GM12878 (cell line): ENCODE data around the gene SETD7. TPM values are rescaled to one million over a fixed set of nuclear protein-coding genes. Genes with fewer than 3 reads are reported as not detected.

Source experiments
- ATAC-seq: fragments of 200-7000 bp; cut with Tn5 transposase; 3 replicates; pipeline ENCODE4 v1.9.1; 2020; ENCODE audit warnings: mild to moderate bottlenecking, moderate library complexity
- BruUV-seq: library from RNA; stranded (reverse); fragments of 400-500 nt; replicated peaks from 2 replicates; lab custom pipeline; 2021; lab: Mats Ljungman, UMichigan
- CTCF ChIA-PET: fragments of 300-600 bp; sonication (Branson Sonifier 250); formaldehyde crosslinking; extraction: SDS; loops from one replicate; lab custom pipeline; 2021; ENCODE audit warnings: inconsistent platforms; lab: Yijun Ruan, JAX
- POLR2A ChIA-PET: fragments of 350-600 bp; formaldehyde crosslinking; extraction: SDS; loops from one replicate; lab custom pipeline; 2021; ENCODE audit warnings: inconsistent platforms; lab: Charles Lee
- RAD21 ChIA-PET: fragments of 300-600 bp; sonication (Branson Sonifier 250); formaldehyde crosslinking; loops from one replicate; lab custom pipeline; 2023; ENCODE audit warnings: antibody characterized with exemption; ENCODE audit not compliant: unreplicated experiment; lab: Charles Lee
- SMC1A ChIA-PET: fragments of 300-600 bp; sonication (Branson Sonifier 250); formaldehyde crosslinking; loops from one replicate; lab custom pipeline; 2023; ENCODE audit not compliant: unreplicated experiment, uncharacterized antibody; lab: Charles Lee
- DNase-seq: peaks from one replicate; pipeline ENCODE4 v3.0.0-alpha.2; 2011; ENCODE audit warnings: low read depth, low spot score
- FAIRE-seq: peaks from 3 replicates; lab custom pipeline; 2011; peaks lifted over from hg19 to GRCh38; lab: Jason Lieb, UNC
- H2AFZ ChIP-seq: 2 replicates; pipeline ENCODE4 v1.6.0; 2011; ENCODE audit warnings: low read depth, low read length, control low read depth; ENCODE audit not compliant: control insufficient read depth
- H3K27ac ChIP-seq: 2 replicates; pipeline ENCODE4 v1.5.1; 2011; ENCODE audit warnings: control low read depth; ENCODE audit not compliant: control insufficient read depth, insufficient read depth
- H3K27me3 ChIP-seq, 2 experiments: replicated peaks in 1 of 2; 2 replicates each; pipeline versions ENCODE4 v1.6.0 to v1.6.1; 2011; ENCODE audit warnings: low read length in 1 of 2; ENCODE audit not compliant: control insufficient read depth in 2 of 2, insufficient read depth in 2 of 2
- H3K36me3 ChIP-seq, 2 experiments: 2 replicates each; pipeline ENCODE4 v1.5.1; 2011; ENCODE audit warnings: low read length in 1 of 2; ENCODE audit not compliant: control insufficient read depth in 2 of 2, insufficient read depth in 2 of 2
- H3K4me1 ChIP-seq: 2 replicates; pipeline ENCODE4 v1.6.1; 2011; ENCODE audit warnings: mild to moderate bottlenecking, low read length, moderate library complexity, mixed read lengths; ENCODE audit not compliant: control insufficient read depth, insufficient read depth
- H3K4me2 ChIP-seq: 2 replicates; pipeline ENCODE4 v1.6.0; 2011; ENCODE audit warnings: control low read depth; ENCODE audit not compliant: control insufficient read depth, insufficient read depth
- H3K4me3 ChIP-seq: fragments of 200-600 bp; sonication (generic); 2 replicates; pipeline ENCODE4 v1.5.1; 2016
- H3K79me2 ChIP-seq: 2 replicates; pipeline ENCODE4 v1.6.0; 2011; ENCODE audit warnings: low read length; ENCODE audit not compliant: control insufficient read depth, insufficient read depth
- H3K9ac ChIP-seq: 2 replicates; pipeline ENCODE4 v1.8.0; 2011; ENCODE audit warnings: low read length, control low read depth, mixed read lengths; ENCODE audit not compliant: control insufficient read depth, insufficient read depth
- H3K9me3 ChIP-seq: replicated peaks from 3 replicates; pipeline ENCODE4 v1.5.1; 2011; ENCODE audit warnings: mild to moderate bottlenecking, low read length; ENCODE audit not compliant: control insufficient read depth, insufficient read depth
- H4K20me1 ChIP-seq: 2 replicates; pipeline ENCODE4 v1.6.0; 2011; ENCODE audit not compliant: control insufficient read depth, insufficient read depth
- FOXM1 ChIP-seq: IDR thresholded peaks from 2 replicates; pipeline ENCODE4 v1.6.1; 2012; ENCODE audit warnings: low read depth, mild to moderate bottlenecking, inconsistent platforms, low read length, moderate library complexity
- HDGF ChIP-seq: fragments of 450-650 bp; IDR thresholded peaks from 2 replicates; pipeline ENCODE4 v1.6.1; 2016; ENCODE audit warnings: antibody characterized with exemption
- IKZF1 ChIP-seq: fragments of 450-650 bp; conservative IDR thresholded peaks from 2 replicates; pipeline ENCODE4 v1.6.1; 2017; ENCODE audit warnings: antibody characterized with exemption, mild to moderate bottlenecking
- SPI1 ChIP-seq: IDR thresholded peaks from 2 replicates; pipeline ENCODE4 v1.6.1; 2011; ENCODE audit warnings: low read depth, mild to moderate bottlenecking, low read length, moderate library complexity, borderline replicate concordance; ENCODE audit not compliant: insufficient read depth
- TAF1 ChIP-seq: IDR thresholded peaks from 2 replicates; pipeline ENCODE4 v1.6.1; 2011; ENCODE audit warnings: mild to moderate bottlenecking, low read depth, low read length, borderline replicate concordance
- TCF7 ChIP-seq: IDR thresholded peaks from 2 replicates; pipeline ENCODE4 v1.6.1; 2014; ENCODE audit warnings: antibody characterized with exemption, borderline replicate concordance
- ZNF207 ChIP-seq: fragments of 450-650 bp; IDR thresholded peaks from 2 replicates; pipeline ENCODE4 v1.6.1; 2014; ENCODE audit warnings: antibody characterized with exemption, mild to moderate bottlenecking, borderline replicate concordance
- WGBS: methylation state at CpG from one replicate; pipeline ENCODE4 v1.1.6; 2016; ENCODE audit warnings: low lambda C conversion rate; ENCODE audit not compliant: insufficient replicate concordance, insufficient coverage; ENCODE audit errors: missing lambda C conversion rate; 5-methylcytosine and 5-hydroxymethylcytosine counted together
- in situ Hi-C: fragments of 300-500 bp; cut with MboI; formaldehyde crosslinking; loops from 9 replicates; pipeline ENCODE4 v1.14.3; 2018; ENCODE audit warnings: mixed read lengths
- intact Hi-C: fragments of 100-400 bp; cut with micrococcal nuclease; formaldehyde crosslinking; loops from one replicate; pipeline ENCODE4 v1.14.2; 2022; ENCODE audit not compliant: unreplicated experiment
- polyA plus RNA-seq, 11 experiments: library from polyadenylated mRNA; depleted of rRNA in 4 of 11; unstranded in 6 of 11; stranded (reverse) in 5 of 11; fragments of >200 nt; fragmentation: Nextera tagmentation in 4 of 11; fragmentation: Illumina TruSeq in 1 of 11; extraction: Ambion mirVana in 4 of 11; extraction: Trizol in 1 of 11; gene quantifications; 1 replicate in 1 of 11; 2 replicates in 10 of 11; pipeline versions ENCODE4 v1.2.1 to v1.2.3, GENCODE V29; 2011 to 2016; ENCODE audit warnings: inconsistent platforms in 2 of 11, missing spikeins in 2 of 11, low read depth in 1 of 11
- total RNA-seq, 4 experiments: library from RNA; depleted of rRNA in 3 of 4; stranded (reverse); fragments of >200 nt in 3 of 4; fragmentation: Illumina TruSeq in 1 of 4; extraction: Trizol in 1 of 4; gene quantifications; 2 replicates each; pipeline versions ENCODE4 v1.2.1 to v1.2.3, GENCODE V29; 2013 to 2021
- TF ChIP-seq, protein P1 (sequence below): fragments of 450-650 bp; formaldehyde crosslinking; IDR thresholded peaks from 2 replicates; pipeline ENCODE4 v1.4.0; 2022; ENCODE audit warnings: mild to moderate bottlenecking, moderate library complexity

SETD7 gene
- total and polyA plus RNA-seq, 10 of the 15 experiments (the other 5 are each of a cell fraction or from before 2014, with no cell fraction given), result 0.03 to 0.82 (median 0.44) TPM

DNA sequence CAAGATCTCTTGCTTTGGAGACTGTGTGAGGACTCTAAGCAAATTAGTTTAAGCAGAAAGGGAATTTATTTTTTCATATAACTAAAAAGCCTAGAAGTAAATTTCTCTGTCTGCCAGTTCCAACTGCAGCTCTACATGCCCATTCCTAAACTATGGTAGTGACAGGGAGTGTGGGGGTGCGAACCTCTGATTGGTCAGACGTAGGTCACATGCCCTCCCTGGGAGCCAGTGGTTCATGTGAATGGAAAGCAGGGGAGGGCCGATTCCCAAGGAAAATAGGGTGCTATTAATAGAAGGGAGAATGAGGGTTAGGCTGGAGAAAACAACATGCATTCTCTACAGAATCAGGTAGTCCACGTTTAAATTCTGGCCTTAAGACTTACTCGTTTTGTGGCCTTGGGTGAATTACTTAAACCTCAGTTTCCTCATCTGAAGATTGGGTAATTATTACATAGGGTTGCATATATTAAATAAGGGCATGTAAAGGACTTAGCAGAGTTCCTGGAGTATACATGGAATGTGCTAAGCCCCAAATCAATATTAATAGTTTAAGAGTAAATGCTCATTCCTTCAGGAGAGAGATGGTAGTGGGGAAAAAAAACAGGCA lies 94.9 kb downstream of the SETD7 start:
- ChIA-PET POLR2A (interaction anchor here (0.5 kb wide), 1 partner anchor 65 kb away, joined by 3 read pairs; no protein-coding TSS in a partner anchor), RAD21 (no interaction called here), SMC1A (interaction anchor here (0.9 to 2.2 kb wide), 3 partner anchors 10 to 16 kb away, joined by 3 to 5 read pairs (median 4); no protein-coding TSS in a partner anchor), CTCF (no interaction called here)
- H3K4me2 ChIP-seq, result no peak overlapping the region
- BruUV-seq, result no TSS peak
- WGBS, result 67% methylated on average over 5 of the region's 5 CpGs
- no peaks in the 10 kb centered on the region for H4K20me1 ChIP-seq
- no peaks in the 10 kb centered on the region; the same call in 2 of the 3 replicates for H3K9me3 ChIP-seq
- H3K79me2 ChIP-seq, result peaks cover 33% of the 10 kb centered on the region
- peaks cover 3% of the 10 kb centered on the region; the same call in 1 of the 2 replicates for H3K4me1 ChIP-seq
- no peak overlapping the region for H3K9ac ChIP-seq
- H3K27ac ChIP-seq, result no peak overlapping the region
- in situ Hi-C loops (no loop called here), intact Hi-C loops (no loop called here)
- H2AFZ ChIP-seq, result no peak overlapping the region
- no peak overlapping the region for H3K4me3 ChIP-seq
- FAIRE-seq (no peak), ATAC-seq (no peak), DNase-seq (no peak)
- H3K36me3 ChIP-seq, result 0 out of 4 replicates have a peak, but pooled peaks cover 0 to 3% of the 10 kb centered on the region in 2 experiments
- TF ChIP-seq TAF1, result no peak
- TF ChIP-seq SPI1, result no peak
- TF ChIP-seq FOXM1, result no peak
- TF ChIP-seq, protein P1, sequence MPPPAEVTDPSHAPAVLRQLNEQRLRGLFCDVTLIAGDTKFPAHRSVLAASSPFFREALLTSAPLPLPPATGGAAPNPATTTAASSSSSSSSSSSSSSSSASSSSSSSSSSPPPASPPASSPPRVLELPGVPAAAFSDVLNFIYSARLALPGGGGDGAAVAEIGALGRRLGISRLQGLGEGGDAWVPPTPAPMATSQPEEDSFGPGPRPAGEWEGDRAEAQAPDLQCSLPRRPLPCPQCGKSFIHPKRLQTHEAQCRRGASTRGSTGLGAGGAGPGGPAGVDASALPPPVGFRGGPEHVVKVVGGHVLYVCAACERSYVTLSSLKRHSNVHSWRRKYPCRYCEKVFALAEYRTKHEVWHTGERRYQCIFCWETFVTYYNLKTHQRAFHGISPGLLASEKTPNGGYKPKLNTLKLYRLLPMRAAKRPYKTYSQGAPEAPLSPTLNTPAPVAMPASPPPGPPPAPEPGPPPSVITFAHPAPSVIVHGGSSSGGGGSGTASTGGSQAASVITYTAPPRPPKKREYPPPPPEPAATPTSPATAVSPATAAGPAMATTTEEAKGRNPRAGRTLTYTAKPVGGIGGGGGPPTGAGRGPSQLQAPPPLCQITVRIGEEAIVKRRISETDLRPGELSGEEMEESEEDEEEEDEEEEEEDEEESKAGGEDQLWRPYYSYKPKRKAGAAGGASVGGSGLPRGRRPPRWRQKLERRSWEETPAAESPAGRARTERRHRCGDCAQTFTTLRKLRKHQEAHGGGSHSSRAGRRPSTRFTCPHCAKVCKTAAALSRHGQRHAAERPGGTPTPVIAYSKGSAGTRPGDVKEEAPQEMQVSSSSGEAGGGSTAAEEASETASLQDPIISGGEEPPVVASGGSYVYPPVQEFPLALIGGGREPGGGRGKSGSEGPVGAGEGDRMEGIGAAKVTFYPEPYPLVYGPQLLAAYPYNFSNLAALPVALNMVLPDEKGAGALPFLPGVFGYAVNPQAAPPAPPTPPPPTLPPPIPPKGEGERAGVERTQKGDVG, result no peak
- TF ChIP-seq HDGF, result no peak
- no peak for TF ChIP-seq TCF7
- TF ChIP-seq ZNF207, result no peak
- TF ChIP-seq IKZF1, result no peak
- no peaks in the 10 kb centered on the region for H3K27me3 ChIP-seq
